Measurements from ENCODE around the gene YTHDC2.

YTHDC2 gene

GRCh38 chr5:113607361-113607760 is 93.9 kb downstream of the YTHDC2 start:
- DNase-seq, result no peak
- Histone ChIP-seq H3K9me3 (no peaks in the 10 kb centered on the region), H3K36me3 (no peaks in the 10 kb centered on the region), H3K4me3 (ENCODE audit: low read depth, low read length) (no peak overlapping the region), H3K4me1 (no peaks in the 10 kb centered on the region; the same call in 1 of the 2 replicates), H3K27me3 (no peaks in the 10 kb centered on the region)
- no peak for TF ChIP-seq CTCF (IDR thresholded peaks at IDR 0.05; ENCODE audit: low read depth, low read length)

GRCh38 chr5:113608113-113608596 is 94.7 kb downstream of the YTHDC2 start:
- no peak overlapping the region for H3K4me3 ChIP-seq (ENCODE audit: low read depth, low read length)
- H3K36me3 ChIP-seq, result no peaks in the 10 kb centered on the region
- H3K27me3 ChIP-seq, result no peaks in the 10 kb centered on the region
- H3K9me3 ChIP-seq, result no peaks in the 10 kb centered on the region
- no peaks in the 10 kb centered on the region; the same call in 1 of the 2 replicates for H3K4me1 ChIP-seq
- no peak for DNase-seq
- no peak for TF ChIP-seq CTCF (IDR thresholded peaks at IDR 0.05; ENCODE audit: low read depth, low read length)

- no peaks in the 10 kb centered on the region for H3K4me1 ChIP-seq
- H3K4me3 ChIP-seq (ENCODE audit: low read depth, low read length), result no peak overlapping the region
- no peaks in the 10 kb centered on the region for H3K36me3 ChIP-seq
- no peaks in the 10 kb centered on the region; the same call in 1 of the 2 replicates for H3K9me3 ChIP-seq
- TF ChIP-seq CTCF (IDR thresholded peaks at IDR 0.05; ENCODE audit: low read depth, low read length), result peak; percentile 55
- no peak for DNase-seq
- no peaks in the 10 kb centered on the region for H3K27me3 ChIP-seq
Measured at GRCh38 chr5:113612060-113612496, 98.6 kb downstream of the YTHDC2 start.

- H3K36me3 ChIP-seq, result no peaks in the 10 kb centered on the region
- TF ChIP-seq CTCF (IDR thresholded peaks at IDR 0.05; ENCODE audit: low read depth, low read length), result no peak
- no peaks in the 10 kb centered on the region for H3K27me3 ChIP-seq
- H3K4me3 ChIP-seq (ENCODE audit: low read depth, low read length), result no peak overlapping the region
- no peak for DNase-seq
- H3K4me1 ChIP-seq, result no peaks in the 10 kb centered on the region
- no peaks in the 10 kb centered on the region; the same call in 1 of the 2 replicates for H3K9me3 ChIP-seq
Measured at GRCh38 chr5:113614191-113614590, 100.7 kb downstream of the YTHDC2 start.

- Histone ChIP-seq H3K4me3 (ENCODE audit: low read depth, low read length) (no peak overlapping the region), H3K27me3 (no peaks in the 10 kb centered on the region), H3K9me3 (no peaks in the 10 kb centered on the region; the same call in 1 of the 2 replicates), H3K4me1 (no peaks in the 10 kb centered on the region), H3K36me3 (no peaks in the 10 kb centered on the region)
- TF ChIP-seq CTCF (IDR thresholded peaks at IDR 0.05; ENCODE audit: low read depth, low read length), result no peak
- DNase-seq, result no peak
Measured at GRCh38 chr5:113615708-113616107, 102.2 kb downstream of the YTHDC2 start.

GRCh38 chr5:113617191-113617796 is 103.8 kb downstream of the YTHDC2 start:
- H3K36me3 ChIP-seq, result no peaks in the 10 kb centered on the region
- H3K9me3 ChIP-seq, result no peaks in the 10 kb centered on the region; the same call in 1 of the 2 replicates
- H3K4me3 ChIP-seq (ENCODE audit: low read depth, low read length), result no peak overlapping the region
- TF ChIP-seq CTCF (IDR thresholded peaks at IDR 0.05; ENCODE audit: low read depth, low read length), result no peak
- no peaks in the 10 kb centered on the region for H3K27me3 ChIP-seq
- no peak for DNase-seq
- H3K4me1 ChIP-seq, result no peaks in the 10 kb centered on the region

Measured in BE2C (cell line).